GM21360 (cell line): ENCODE measurements around the gene MELTF.
A peak's percentile ranks its signal among the peaks of the same experiment; 100 is the strongest.

Experiments used
- ATAC-seq: cut with Tn5 transposase; IDR thresholded peaks from one replicate; pipeline ENCODE4 v1.9.1; 2021; ENCODE audit warnings: mild to moderate bottlenecking, moderate library complexity; ENCODE audit not compliant: unreplicated experiment

Gene MELTF

GRCh38 chr3:196969660-196970546, 59.7 kb downstream of the MELTF start:
- peak; percentile 36 for ATAC-seq

GRCh38 chr3:196969134-196969659, 60.4 kb downstream of the MELTF start:
- peak; percentile 38 for ATAC-seq

GRCh38 chr3:196968233-196969133, 61.1 kb downstream of the MELTF start, which contains the start of gene PIGZ:
Gene PIGZ, minus strand, starts transcription at chr3:196968833. Its CDS starts 16,802 bp downstream, at chr3:196952031.
- ATAC-seq: peak; percentile 52

GRCh38 chr3:196967412-196968232, 62.0 kb downstream of the MELTF start:
- no peak for ATAC-seq

- ATAC-seq: no peak
These were observed 62.9 kb downstream of the MELTF start for GRCh38 chr3:196966526-196967401.

GRCh38 chr3:196965804-196966173, 63.8 kb downstream of the MELTF start:
- ATAC-seq: no peak

- ATAC-seq: no peak
These were observed 64.4 kb downstream of the MELTF start for GRCh38 chr3:196965112-196965803.

GRCh38 chr3:196963631-196963953, 66.0 kb downstream of the MELTF start:
- no peak for ATAC-seq

GRCh38 chr3:196962930-196963630, 66.5 kb downstream of the MELTF start:
- no peak for ATAC-seq

- ATAC-seq: no peak
These were observed 67.3 kb downstream of the MELTF start for GRCh38 chr3:196962108-196962929.

- no peak for ATAC-seq
These were observed 74.8 kb downstream of the MELTF start for GRCh38 chr3:196954832-196955231.
